ENCODE results near the gene TGIF1.

The TGIF1 gene

DNA sequence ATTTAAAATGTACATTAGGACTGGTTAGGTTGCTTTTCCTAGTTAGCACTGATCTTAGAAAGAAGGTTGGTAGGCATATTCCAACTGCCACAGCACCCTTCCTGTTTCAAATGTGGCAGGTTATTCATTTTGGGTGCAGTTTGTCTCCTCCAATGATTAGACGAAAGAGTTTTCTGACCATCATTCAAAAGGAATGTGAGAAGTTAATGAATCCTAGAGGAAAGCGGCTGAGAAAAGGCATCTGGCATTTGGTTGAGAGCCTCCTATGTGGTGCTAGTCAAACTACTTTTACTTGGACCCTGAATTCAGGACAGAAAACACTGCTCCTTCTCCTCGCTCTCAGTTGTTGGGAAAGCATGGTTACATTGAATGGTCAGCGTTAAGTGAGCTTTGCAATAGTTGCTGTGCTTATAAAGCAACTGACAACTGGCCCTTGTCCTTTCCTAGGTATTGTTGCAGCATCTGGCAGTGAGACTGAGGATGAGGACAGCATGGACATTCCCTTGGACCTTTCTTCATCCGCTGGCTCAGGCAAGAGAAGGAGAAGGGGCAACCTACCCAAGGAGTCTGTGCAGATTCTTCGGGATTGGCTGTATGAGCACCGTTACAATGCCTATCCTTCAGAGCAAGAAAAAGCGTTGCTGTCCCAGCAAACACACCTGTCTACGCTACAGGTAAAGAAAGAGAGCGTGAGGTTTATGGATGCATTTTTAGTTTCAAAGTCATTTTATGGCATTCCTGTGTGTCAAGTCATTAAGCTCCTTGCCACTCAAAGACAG lies 6.1 kb downstream of the TGIF1 start:
- TF ChIP-seq CEBPB (IDR thresholded peaks at IDR 0.05) (no peak), RAD21 (IDR thresholded peaks at IDR 0.05; ENCODE audit: low read depth) (no peak), CREB1 (IDR thresholded peaks at IDR 0.05; ENCODE audit: low read depth) (no peak), REST (IDR thresholded peaks at IDR 0.05; ENCODE audit: low read depth) (no peak), TEAD4 (IDR thresholded peaks at IDR 0.05) (no peak), EGR1 (IDR thresholded peaks at IDR 0.05) (no peak), FOXM1 (IDR thresholded peaks at IDR 0.05; ENCODE audit: borderline replicate concordance, low read depth) (no peak), YY1 (IDR thresholded peaks at IDR 0.05; ENCODE audit: low read depth) (no peak)
- TF ChIP-seq, protein P1, sequence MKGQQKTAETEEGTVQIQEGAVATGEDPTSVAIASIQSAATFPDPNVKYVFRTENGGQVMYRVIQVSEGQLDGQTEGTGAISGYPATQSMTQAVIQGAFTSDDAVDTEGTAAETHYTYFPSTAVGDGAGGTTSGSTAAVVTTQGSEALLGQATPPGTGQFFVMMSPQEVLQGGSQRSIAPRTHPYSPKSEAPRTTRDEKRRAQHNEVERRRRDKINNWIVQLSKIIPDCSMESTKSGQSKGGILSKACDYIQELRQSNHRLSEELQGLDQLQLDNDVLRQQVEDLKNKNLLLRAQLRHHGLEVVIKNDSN (IDR thresholded peaks at IDR 0.05) = no peak

GRCh38 chr18:3456686-3457069 lies 6.7 kb downstream of the TGIF1 start:
- TF ChIP-seq TCF12 (IDR thresholded peaks at IDR 0.05; ENCODE audit: low read depth) (no peak), TAF1 (IDR thresholded peaks at IDR 0.05; ENCODE audit: low read depth) (no peak), RAD21 (IDR thresholded peaks at IDR 0.05; ENCODE audit: low read depth) (no peak), ZBTB7A (IDR thresholded peaks at IDR 0.05; ENCODE audit: low read depth) (no peak), CEBPB (IDR thresholded peaks at IDR 0.05) (no peak), FOXM1 (IDR thresholded peaks at IDR 0.05; ENCODE audit: borderline replicate concordance, low read depth) (no peak), CREB1 (IDR thresholded peaks at IDR 0.05; ENCODE audit: low read depth) (no peak), TEAD4 (IDR thresholded peaks at IDR 0.05) (no peak), EGR1 (IDR thresholded peaks at IDR 0.05) (no peak), EP300 (IDR thresholded peaks at IDR 0.05; ENCODE audit: borderline replicate concordance) (no peak), REST (IDR thresholded peaks at IDR 0.05; ENCODE audit: low read depth) (no peak), YY1 (IDR thresholded peaks at IDR 0.05; ENCODE audit: low read depth) (no peak), NFIC (IDR thresholded peaks at IDR 0.05) (no peak)
- TF ChIP-seq, protein P2, sequence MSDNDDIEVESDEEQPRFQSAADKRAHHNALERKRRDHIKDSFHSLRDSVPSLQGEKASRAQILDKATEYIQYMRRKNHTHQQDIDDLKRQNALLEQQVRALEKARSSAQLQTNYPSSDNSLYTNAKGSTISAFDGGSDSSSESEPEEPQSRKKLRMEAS (IDR thresholded peaks at IDR 0.05) = no peak
- TF ChIP-seq, protein P1 (IDR thresholded peaks at IDR 0.05) = no peak

DNA sequence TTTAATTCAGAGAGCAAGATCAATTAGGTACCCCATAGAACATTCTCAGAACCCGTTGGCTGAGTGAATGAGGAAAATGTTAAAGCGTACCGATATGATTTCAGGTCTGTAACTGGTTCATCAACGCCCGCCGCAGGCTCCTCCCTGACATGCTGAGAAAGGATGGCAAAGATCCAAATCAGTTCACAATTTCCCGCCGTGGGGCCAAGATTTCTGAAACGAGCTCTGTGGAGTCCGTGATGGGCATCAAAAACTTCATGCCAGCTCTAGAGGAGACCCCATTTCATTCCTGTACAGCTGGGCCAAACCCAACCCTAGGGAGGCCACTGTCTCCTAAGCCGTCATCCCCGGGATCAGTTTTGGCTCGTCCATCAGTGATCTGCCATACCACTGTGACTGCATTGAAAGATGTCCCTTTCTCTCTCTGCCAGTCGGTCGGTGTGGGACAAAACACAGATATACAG lies 7.3 kb downstream of the TGIF1 start:
- no peak for TF ChIP-seq TCF12 (IDR thresholded peaks at IDR 0.05; ENCODE audit: low read depth)
- no peak for TF ChIP-seq YY1 (IDR thresholded peaks at IDR 0.05; ENCODE audit: low read depth)
- TF ChIP-seq TEAD4 (IDR thresholded peaks at IDR 0.05) = no peak
- TF ChIP-seq CREB1 (IDR thresholded peaks at IDR 0.05; ENCODE audit: low read depth) = no peak
- TF ChIP-seq FOXM1 (IDR thresholded peaks at IDR 0.05; ENCODE audit: borderline replicate concordance, low read depth) = no peak
- no peak for TF ChIP-seq CEBPB (IDR thresholded peaks at IDR 0.05)
- TF ChIP-seq TAF1 (IDR thresholded peaks at IDR 0.05; ENCODE audit: low read depth) = no peak
- no peak for TF ChIP-seq EGR1 (IDR thresholded peaks at IDR 0.05)
- TF ChIP-seq RAD21 (IDR thresholded peaks at IDR 0.05; ENCODE audit: low read depth) = no peak
- TF ChIP-seq, protein P1 (IDR thresholded peaks at IDR 0.05) = no peak
- no peak for TF ChIP-seq NFIC (IDR thresholded peaks at IDR 0.05)
- TF ChIP-seq ZBTB7A (IDR thresholded peaks at IDR 0.05; ENCODE audit: low read depth) = no peak

DNA sequence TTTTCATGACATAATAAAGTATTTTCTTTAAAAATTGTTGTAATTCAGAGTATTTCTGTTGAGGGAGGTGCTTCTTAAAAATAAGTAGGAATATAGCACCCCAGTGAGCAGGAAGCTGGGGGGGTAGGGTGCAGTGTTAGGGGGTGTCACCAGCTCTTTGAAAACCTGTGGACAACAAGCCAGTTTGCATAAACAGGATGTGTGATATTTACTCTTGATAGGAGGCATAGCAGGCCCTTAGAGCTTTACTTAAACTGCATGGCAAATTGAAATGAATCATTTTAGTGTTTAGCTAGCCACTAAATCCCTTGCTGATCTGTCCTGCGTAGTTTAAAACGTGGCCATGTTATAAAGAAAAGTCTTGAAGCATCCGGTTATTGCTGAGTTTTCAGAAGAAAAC lies 8.4 kb downstream of the TGIF1 start:
- TF ChIP-seq, protein P1 (IDR thresholded peaks at IDR 0.05) = no peak
- TF ChIP-seq ZBTB7A (IDR thresholded peaks at IDR 0.05; ENCODE audit: low read depth) = no peak
